HL-60 (cell line): ENCODE data around the gene TIMP2.

Experiments used
- POLR2AphosphoS5 ChIP-seq: IDR thresholded peaks from 2 replicates; pipeline ENCODE4 v1.6.1; 2012; ENCODE audit warnings: low read depth
- REST ChIP-seq: IDR thresholded peaks from 2 replicates; pipeline ENCODE4 v1.6.1; 2012; ENCODE audit warnings: low read depth; ENCODE audit not compliant: insufficient replicate concordance
- SPI1 ChIP-seq: IDR thresholded peaks from 2 replicates; pipeline ENCODE4 v1.6.1; 2012; ENCODE audit warnings: low read depth, mild to moderate bottlenecking, borderline replicate concordance
- TF ChIP-seq, protein P1 (sequence below): IDR thresholded peaks from one replicate; pipeline ENCODE4 v1.5.1; 2011; ENCODE audit warnings: low read length, control low read depth, inconsistent platforms; ENCODE audit not compliant: insufficient read depth

- TF ChIP-seq, protein P1, sequence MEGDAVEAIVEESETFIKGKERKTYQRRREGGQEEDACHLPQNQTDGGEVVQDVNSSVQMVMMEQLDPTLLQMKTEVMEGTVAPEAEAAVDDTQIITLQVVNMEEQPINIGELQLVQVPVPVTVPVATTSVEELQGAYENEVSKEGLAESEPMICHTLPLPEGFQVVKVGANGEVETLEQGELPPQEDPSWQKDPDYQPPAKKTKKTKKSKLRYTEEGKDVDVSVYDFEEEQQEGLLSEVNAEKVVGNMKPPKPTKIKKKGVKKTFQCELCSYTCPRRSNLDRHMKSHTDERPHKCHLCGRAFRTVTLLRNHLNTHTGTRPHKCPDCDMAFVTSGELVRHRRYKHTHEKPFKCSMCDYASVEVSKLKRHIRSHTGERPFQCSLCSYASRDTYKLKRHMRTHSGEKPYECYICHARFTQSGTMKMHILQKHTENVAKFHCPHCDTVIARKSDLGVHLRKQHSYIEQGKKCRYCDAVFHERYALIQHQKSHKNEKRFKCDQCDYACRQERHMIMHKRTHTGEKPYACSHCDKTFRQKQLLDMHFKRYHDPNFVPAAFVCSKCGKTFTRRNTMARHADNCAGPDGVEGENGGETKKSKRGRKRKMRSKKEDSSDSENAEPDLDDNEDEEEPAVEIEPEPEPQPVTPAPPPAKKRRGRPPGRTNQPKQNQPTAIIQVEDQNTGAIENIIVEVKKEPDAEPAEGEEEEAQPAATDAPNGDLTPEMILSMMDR: no peak
- TF ChIP-seq POLR2AphosphoS5 (no peak), REST (no peak), SPI1 (no peak)
Observed at GRCh38 chr17:78832541-78832810, 92.7 kb downstream of the TIMP2 start.
